Measurements from ENCODE around the gene STK11IP.
A peak's percentile ranks its signal among the peaks of the same experiment; 100 is the strongest.

STK11IP gene

GRCh38 chr2:219621935-219622334 is 24.3 kb downstream of the STK11IP start:
- no peak for DNase-seq

- DNase-seq, result no peak
These were observed 24.8 kb downstream of the STK11IP start for GRCh38 chr2:219622472-219622871.

GRCh38 chr2:219624565-219624964 is 26.9 kb downstream of the STK11IP start:
- no peak for DNase-seq

GRCh38 chr2:219625179-219625578 is 27.5 kb downstream of the STK11IP start:
- DNase-seq, result no peak

- DNase-seq, result no peak
These were observed 28.9 kb downstream of the STK11IP start for GRCh38 chr2:219626540-219626939.

GRCh38 chr2:219627103-219628100 is 29.7 kb downstream of the STK11IP start, which contains the start of gene SLC4A3:
SLC4A3 (plus strand) TSS chr2:219627630; CDS start chr2:219627993, 363 bp downstream.
- DNase-seq, result peak; percentile 26

- DNase-seq, result no peak
These were observed 30.8 kb downstream of the STK11IP start for GRCh38 chr2:219628235-219628985.

- no peak for DNase-seq
These were observed 31.6 kb downstream of the STK11IP start for GRCh38 chr2:219628986-219629901.

GRCh38 chr2:219629976-219630695 is 32.5 kb downstream of the STK11IP start:
- DNase-seq, result no peak

- no peak for DNase-seq
These were observed 33.2 kb downstream of the STK11IP start for GRCh38 chr2:219630770-219631405.

- DNase-seq, result no peak
These were observed 33.8 kb downstream of the STK11IP start for GRCh38 chr2:219631406-219631891.

GRCh38 chr2:219631904-219632759 is 34.5 kb downstream of the STK11IP start:
- DNase-seq, result no peak

- no peak for DNase-seq
These were observed 35.1 kb downstream of the STK11IP start for GRCh38 chr2:219632760-219633105.

GRCh38 chr2:219633276-219634065 is 35.8 kb downstream of the STK11IP start:
- DNase-seq, result no peak

- DNase-seq, result no peak
These were observed 36.7 kb downstream of the STK11IP start for GRCh38 chr2:219634171-219634940.

GRCh38 chr2:219634951-219635751 is 37.5 kb downstream of the STK11IP start:
- no peak for DNase-seq

GRCh38 chr2:219636144-219636915 is 38.7 kb downstream of the STK11IP start:
- DNase-seq, result no peak

All from stimulated activated CD4-positive, alpha-beta T cell treated with anti-CD3 and anti-CD28 coated beads, Interleukin-15, amount 100 ng/mL, for 24 hours (primary cell).